ENCODE data around the gene LARP4B. TPM values are rescaled to one million over a fixed set of nuclear protein-coding genes. Genes with fewer than 3 reads are reported as not detected.
"Not testable (repeated sequence)": the region's sequence is repeated elsewhere in the genome, so short reads cannot be mapped to it uniquely, and the experiment has no call there.

The LARP4B gene
- total and polyA plus RNA-seq, 7 donors: 16.6 to 88.3 (median 66.6) TPM

GRCh38 chr10:772227-772637, 159.3 kb downstream of the LARP4B start:
- TF ChIP-seq CTCF (IDR thresholded peaks at IDR 0.05): no peak
- Histone ChIP-seq H3K36me3 (ENCODE audit: insufficient read depth in 1 of 2, low read depth in 1 of 2) (no peaks in the 10 kb centered on the region), H3K27me3 (ENCODE audit: insufficient read depth in 3 of 3, low read length in 2 of 3) (no peaks in the 10 kb centered on the region), H3K4me3 (no peak overlapping the region), H3K9me3 (no peaks in the 10 kb centered on the region), H3K4me1 (peaks cover 8% of the 10 kb centered on the region), H3K27ac (no peak overlapping the region)
- no peak for ATAC-seq
- 66 to 75% (median 69%) methylated on average over 11 to 14 of the region's 14 CpGs for WGBS, 3 donors
- intact Hi-C loops (cut with DNase I): loop anchor here in 1 of 2 donors (5.0 kb wide), 1 partner anchor 75 kb away; no protein-coding TSS in a partner anchor
- DNase-seq: peak in 1 of 2 donors; percentile 30

- Histone ChIP-seq H3K4me3 (no peak overlapping the region), H3K36me3 (ENCODE audit: insufficient read depth in 1 of 2, low read depth in 1 of 2) (no peaks in the 10 kb centered on the region), H3K27me3 (ENCODE audit: insufficient read depth in 3 of 3, low read length in 2 of 3) (no peaks in the 10 kb centered on the region), H3K27ac (no peak overlapping the region), H3K9me3 (no peaks in the 10 kb centered on the region), H3K4me1 (peaks cover 8% of the 10 kb centered on the region)
- 77 to 84% (median 77%) methylated on average over 10 of the region's 10 CpGs for WGBS, 3 donors
- ATAC-seq (no peak), DNase-seq (no peak)
- no peak for TF ChIP-seq CTCF (IDR thresholded peaks at IDR 0.05)
- intact Hi-C loops (cut with DNase I): loop anchor here in 1 of 2 donors (5.0 kb wide), 1 partner anchor 74 kb away; no protein-coding TSS in a partner anchor
Observed at GRCh38 chr10:771647-772046, 159.9 kb downstream of the LARP4B start.

- Histone ChIP-seq H3K4me1 (peaks cover 8% of the 10 kb centered on the region), H3K27me3 (ENCODE audit: insufficient read depth in 3 of 3, low read length in 2 of 3) (no peaks in the 10 kb centered on the region), H3K4me3 (no peak overlapping the region), H3K27ac (no peak overlapping the region), H3K9me3 (no peaks in the 10 kb centered on the region), H3K36me3 (ENCODE audit: insufficient read depth in 1 of 2, low read depth in 1 of 2) (no peaks in the 10 kb centered on the region)
- 78 to 79% (median 79%) methylated on average over 15 of the region's 15 CpGs for WGBS, 3 donors
- DNase-seq: peak in 1 of 2 donors; percentile 35
- no peak for ATAC-seq
- intact Hi-C loops (cut with DNase I): loop anchor here in 1 of 2 donors (5.0 kb wide), 1 partner anchor 74 kb away; no protein-coding TSS in a partner anchor
- TF ChIP-seq CTCF (IDR thresholded peaks at IDR 0.05): no peak
Observed at GRCh38 chr10:770975-771374, 160.5 kb downstream of the LARP4B start.

GRCh38 chr10:770048-770712, 161.3 kb downstream of the LARP4B start:
- H3K9me3 ChIP-seq; DNase-seq; H3K4me1 ChIP-seq; H3K36me3 ChIP-seq (ENCODE audit: insufficient read depth in 1 of 2, low read depth in 1 of 2); H3K27ac ChIP-seq; H3K27me3 ChIP-seq (ENCODE audit: insufficient read depth in 3 of 3, low read length in 2 of 3); H3K4me3 ChIP-seq; ATAC-seq: not testable (repeated sequence)
- intact Hi-C loops (cut with DNase I): loop anchor here in 1 of 2 donors (5.0 kb wide), 1 partner anchor 73 kb away; no protein-coding TSS in a partner anchor
- WGBS, 3 donors: 89% methylated on average over 11 to 13 of the region's 13 CpGs

GRCh38 chr10:767794-768193, 163.7 kb downstream of the LARP4B start:
- Histone ChIP-seq H3K4me1 (no peaks in the 10 kb centered on the region), H3K27me3 (ENCODE audit: insufficient read depth in 3 of 3, low read length in 2 of 3) (no peaks in the 10 kb centered on the region), H3K9me3 (no peaks in the 10 kb centered on the region), H3K4me3 (no peak overlapping the region), H3K36me3 (ENCODE audit: insufficient read depth in 1 of 2, low read depth in 1 of 2) (no peaks in the 10 kb centered on the region), H3K27ac (no peak overlapping the region)
- DNase-seq: no peak
- WGBS, 3 donors: 88 to 95% (median 92%) methylated on average over 2 of the region's 2 CpGs
- ATAC-seq: no peak
- no peak for TF ChIP-seq CTCF (IDR thresholded peaks at IDR 0.05)
- intact Hi-C loops (cut with DNase I): loop anchor here in 1 of 2 donors (10.0 kb wide), 1 partner anchor 53 kb away; no protein-coding TSS in a partner anchor
